IMR-90 (cell line): Measurements from ENCODE around the gene CHDH. TPM values are rescaled to one million over a fixed set of nuclear protein-coding genes. Genes with fewer than 3 reads are reported as not detected.

Experiments used
- ATAC-seq: fragments of 200-7000 bp; cut with Tn5 transposase; 2 replicates; pipeline ENCODE4 v1.9.1; 2020; ENCODE audit warnings: low read depth, mild to moderate bottlenecking, moderate library complexity
- BruUV-seq: library from RNA; stranded (reverse); fragments of 400-500 nt; replicated peaks from 2 replicates; lab custom pipeline; 2021; lab: Mats Ljungman, UMichigan
- CTCF ChIA-PET: fragments of 300-600 bp; formaldehyde crosslinking; extraction: SDS; loops from one replicate; lab custom pipeline; 2021; ENCODE audit warnings: antibody characterized with exemption; lab: Yijun Ruan, JAX
- POLR2A ChIA-PET: fragments of 300-600 bp; sonication (Branson Sonifier 250); formaldehyde crosslinking; loops from one replicate; lab custom pipeline; 2022; ENCODE audit warnings: antibody characterized with exemption; ENCODE audit not compliant: unreplicated experiment; lab: Charles Lee
- DNase-seq: peaks from one replicate; pipeline ENCODE4 v3.0.0; 2013
- H2AFZ ChIP-seq: replicated peaks from 2 replicates; pipeline ENCODE3; 2013; ENCODE audit warnings: low read length, mild to moderate bottlenecking; ENCODE audit not compliant: poor library complexity
- H2AK5ac ChIP-seq: 2 replicates; pipeline ENCODE4 v1.6.1; 2013; ENCODE audit warnings: low read depth, low read length, inconsistent platforms
- H2AK9ac ChIP-seq: replicated peaks from 2 replicates; pipeline ENCODE3; 2013; ENCODE audit warnings: mild to moderate bottlenecking, low read depth, low read length, moderate library complexity; ENCODE audit not compliant: poor library complexity
- H2BK120ac ChIP-seq: 2 replicates; pipeline ENCODE4 v1.6.1; 2013; ENCODE audit warnings: low read depth, low read length, inconsistent platforms
- H2BK15ac ChIP-seq: 3 replicates; pipeline ENCODE4 v1.6.1; 2013; ENCODE audit warnings: low read depth, low read length, inconsistent platforms
- H2BK20ac ChIP-seq: 2 replicates; pipeline ENCODE4 v1.6.1; 2013; ENCODE audit warnings: low read depth, mild to moderate bottlenecking, inconsistent platforms, low read length, moderate library complexity
- H2BK5ac ChIP-seq: 2 replicates; pipeline ENCODE4 v1.6.1; 2013; ENCODE audit warnings: mild to moderate bottlenecking, low read depth, low read length, inconsistent platforms; ENCODE audit not compliant: poor library complexity, severe bottlenecking
- H3K14ac ChIP-seq: replicated peaks from 2 replicates; pipeline ENCODE4 v1.6.1; 2013; ENCODE audit warnings: low read depth, low read length, inconsistent platforms
- H3K18ac ChIP-seq: 2 replicates; pipeline ENCODE4 v1.6.1; 2013; ENCODE audit warnings: low read depth, low read length, control low read depth
- H3K23ac ChIP-seq: 2 replicates; pipeline ENCODE4 v1.6.1; 2013; ENCODE audit warnings: low read depth, low read length, inconsistent platforms
- H3K27ac ChIP-seq: 2 replicates; pipeline ENCODE4 v1.5.1; 2013; ENCODE audit warnings: mild to moderate bottlenecking, control low read depth, low read length; ENCODE audit not compliant: insufficient read depth
- H3K27me3 ChIP-seq: 2 replicates; pipeline ENCODE4 v1.6.1; 2013; ENCODE audit warnings: low read length; ENCODE audit not compliant: control insufficient read depth, insufficient read depth
- H3K36me3 ChIP-seq: 2 replicates; pipeline ENCODE4 v1.6.1; 2013; ENCODE audit warnings: low read length, mixed read lengths; ENCODE audit not compliant: control insufficient read depth, insufficient read depth
- H3K4ac ChIP-seq: 2 replicates; pipeline ENCODE4 v1.6.1; 2013; ENCODE audit warnings: low read depth, low read length, inconsistent platforms
- H3K4me1 ChIP-seq: 2 replicates; pipeline ENCODE4 v1.6.1; 2013; ENCODE audit warnings: low read length, mixed read lengths; ENCODE audit not compliant: control insufficient read depth, insufficient read depth
- H3K4me2 ChIP-seq: 2 replicates; pipeline ENCODE4 v1.6.1; 2013; ENCODE audit warnings: low read depth, mild to moderate bottlenecking, control low read depth, low read length, moderate library complexity
- H3K4me3 ChIP-seq: 2 replicates; pipeline ENCODE4 v1.5.1; 2013; ENCODE audit warnings: low read depth, mild to moderate bottlenecking, control low read depth, low read length, moderate library complexity; ENCODE audit not compliant: insufficient read depth
- H3K56ac ChIP-seq: 2 replicates; pipeline ENCODE4 v1.6.1; 2013; ENCODE audit warnings: low read length, inconsistent platforms; ENCODE audit not compliant: insufficient read depth; ENCODE audit errors: extremely low read depth
- H3K79me1 ChIP-seq, 2 experiments: 2 replicates each; pipeline ENCODE4 v1.6.1; 2013; ENCODE audit warnings: low read length in 2 of 2, inconsistent platforms in 1 of 2, low read depth in 1 of 2
- H3K9ac ChIP-seq: 2 replicates; pipeline ENCODE4 v1.6.1; 2013; ENCODE audit warnings: low read depth, low read length, control low read depth
- H3K9me1 ChIP-seq: 2 replicates; pipeline ENCODE4 v1.6.1; 2013; ENCODE audit warnings: low read length, inconsistent platforms; ENCODE audit not compliant: insufficient read depth
- H3K9me3 ChIP-seq: 2 replicates; pipeline ENCODE4 v1.6.1; 2013; ENCODE audit warnings: low read length; ENCODE audit not compliant: control insufficient read depth, insufficient read depth
- H4K20me1 ChIP-seq: 2 replicates; pipeline ENCODE4 v1.6.1; 2013; ENCODE audit warnings: low read length, inconsistent platforms; ENCODE audit not compliant: insufficient read depth
- H4K5ac ChIP-seq: 2 replicates; pipeline ENCODE4 v1.6.1; 2013; ENCODE audit warnings: mild to moderate bottlenecking, low read depth, low read length, control low read depth
- H4K8ac ChIP-seq, 2 experiments: 2 replicates each; pipeline ENCODE4 v1.6.1; 2013; ENCODE audit warnings: low read depth in 2 of 2, low read length in 2 of 2, control low read depth in 1 of 2, inconsistent platforms in 1 of 2
- H4K91ac ChIP-seq: 2 replicates; pipeline ENCODE4 v1.6.1; 2013; ENCODE audit warnings: low read depth, low read length, inconsistent platforms; ENCODE audit not compliant: insufficient read depth
- BHLHE40 ChIP-seq: fragments of 150-350 bp; IDR thresholded peaks from 2 replicates; pipeline ENCODE4 v1.6.1; 2016; ENCODE audit warnings: mild to moderate bottlenecking, low read depth, low read length
- CHD1 ChIP-seq: IDR thresholded peaks from 2 replicates; pipeline ENCODE4 v1.6.1; 2012; ENCODE audit warnings: low read depth, low read length, improper control_type of control experiment
- MAZ ChIP-seq: IDR thresholded peaks from 2 replicates; pipeline ENCODE4 v1.6.1; 2012; ENCODE audit warnings: low read depth, mild to moderate bottlenecking, low read length, improper control_type of control experiment, moderate library complexity, borderline replicate concordance
- POLR2A ChIP-seq: IDR thresholded peaks from 2 replicates; pipeline ENCODE4 v1.6.1; 2012; ENCODE audit warnings: mild to moderate bottlenecking, low read depth, low read length
- SMC3 ChIP-seq: fragments of 150-350 bp; IDR thresholded peaks from 2 replicates; pipeline ENCODE4 v1.6.1; 2016; ENCODE audit warnings: low read depth, mild to moderate bottlenecking, antibody characterized with exemption, low read length, moderate library complexity
- WGBS, 2 experiments: methylation state at CpG; one replicate each; pipeline versions ENCODE4 v1.1.5 to v1.1.7; 2013; ENCODE audit warnings: missing lambda C conversion rate in 2 of 2; ENCODE audit not compliant: insufficient read length in 1 of 2; ENCODE audit errors: extremely low coverage in 2 of 2; 5-methylcytosine and 5-hydroxymethylcytosine counted together
- dilution Hi-C: fragments of 300-500 bp; cut with HindIII; formaldehyde crosslinking; loops from one replicate; pipeline ENCODE4 v1.14.3; 2018; ENCODE audit warnings: low sequenced_read_pairs; ENCODE audit not compliant: unreplicated experiment
- in situ Hi-C: fragments of 300-500 bp; cut with MboI; formaldehyde crosslinking; loops from 3 replicates; pipeline ENCODE4 v1.14.3; 2019; ENCODE audit warnings: low sequenced_read_pairs, inconsistent platforms, mixed read lengths
- intact Hi-C: fragments of 100-400 bp; cut with micrococcal nuclease; formaldehyde crosslinking; loops from 2 replicates; pipeline ENCODE4 v1.10.0; 2022
- polyA plus RNA-seq, 3 experiments: library from polyadenylated mRNA; depleted of rRNA; stranded (reverse); fragments of >200 nt; gene quantifications; 2 replicates each; pipeline ENCODE4 v1.2.3, GENCODE V29; 2012; ENCODE audit warnings: low replicate concordance in 1 of 3
- total RNA-seq: library from RNA; depleted of rRNA; stranded (reverse); fragments of >200 nt; gene quantifications from 2 replicates; pipeline ENCODE4 v1.2.3, GENCODE V29; 2012

The CHDH gene
- total and polyA plus RNA-seq, 2 of the 4 experiments (the other 2 are of a cell fraction): under 0.01 to 0.19 TPM

DNA sequence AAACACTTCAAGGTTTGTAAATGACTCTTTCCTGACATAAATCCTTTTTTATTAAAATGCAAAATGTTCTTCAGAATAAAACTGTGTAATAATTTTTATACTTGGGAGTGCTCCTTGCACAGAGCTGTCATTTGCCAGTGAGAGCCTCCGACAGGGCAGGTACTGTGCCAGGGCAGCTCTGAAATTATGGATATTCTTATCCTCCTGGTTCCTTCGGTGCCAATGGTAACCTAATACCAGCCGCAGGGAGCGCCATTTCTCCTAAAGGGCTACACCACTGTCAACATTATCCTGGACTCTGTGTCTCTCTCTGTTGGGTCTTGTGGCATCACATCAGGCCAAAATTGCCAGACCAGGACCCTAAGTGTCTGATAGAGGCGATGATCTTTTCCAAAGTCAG, 33.0 kb downstream of the CHDH start:
- Histone ChIP-seq H4K5ac (no peak overlapping the region), H3K23ac (no peak overlapping the region), H3K4me3 (no peak overlapping the region), H3K36me3 (no peaks in the 10 kb centered on the region), H3K79me1 (no peaks in the 10 kb centered on the region), H3K27me3 (peaks cover 11% of the 10 kb centered on the region), H3K18ac (no peak overlapping the region), H2BK120ac (no peak overlapping the region), H3K9me1 (no peaks in the 10 kb centered on the region), H3K4me2 (no peak overlapping the region), H2AFZ (no peak overlapping the region), H3K27ac (no peak overlapping the region), H4K20me1 (no peaks in the 10 kb centered on the region), H3K9ac (no peak overlapping the region), H4K91ac (no peak overlapping the region), H4K8ac (no peak overlapping the region), H3K56ac (no peak overlapping the region), H3K4me1 (no peaks in the 10 kb centered on the region), H2BK20ac (no peak overlapping the region), H3K4ac (no peak overlapping the region), H2BK15ac (no peak overlapping the region), H2AK9ac (no peak overlapping the region), H2AK5ac (no peak overlapping the region), H3K9me3 (no peaks in the 10 kb centered on the region), H2BK5ac (no peak overlapping the region), H3K14ac (no peak overlapping the region)
- WGBS, 2 experiments: no CpG with 5 or more reads among the region's 5 CpGs
- ChIA-PET CTCF (no interaction called here), POLR2A (no interaction called here)
- DNase-seq (no peak), ATAC-seq (no peak)
- BruUV-seq: no TSS peak
- no peak for TF ChIP-seq SMC3
- TF ChIP-seq CHD1: no peak
- TF ChIP-seq BHLHE40: no peak
- no peak for TF ChIP-seq MAZ
- TF ChIP-seq POLR2A: no peak
- in situ Hi-C loops (no loop called here), dilution Hi-C loops (no loop called here), intact Hi-C loops (no loop called here)
